Activated CD4-positive, alpha-beta T cell treated with anti-CD3 and anti-CD28 coated beads, Interleukin-2, amount 10 ng/mL, durations not matched to agents 24 days and 14 days (primary cell): ENCODE results near the gene TAF12. TPM values are rescaled to one million over a fixed set of nuclear protein-coding genes. Genes with fewer than 3 reads are reported as not detected.
"Not testable (repeated sequence)": the region's sequence is repeated elsewhere in the genome, so short reads cannot be mapped to it uniquely, and the experiment has no call there.

Experiments used
- DNase-seq: peaks from one replicate; pipeline ENCODE4 v3.0.0; 2022
- H3K27ac Mint-ChIP-seq: one replicate; pipeline ENCODE4 v1.8.0; 2022; ENCODE audit warnings: mild to moderate bottlenecking, mixed read lengths
- H3K27me3 Mint-ChIP-seq: one replicate; pipeline ENCODE4 v1.8.0; 2022; ENCODE audit warnings: mixed read lengths
- H3K36me3 Mint-ChIP-seq: one replicate; pipeline ENCODE4 v1.8.0; 2022; ENCODE audit warnings: low read depth, mild to moderate bottlenecking, mixed read lengths
- H3K4me1 Mint-ChIP-seq: one replicate; pipeline ENCODE4 v1.8.0; 2021; ENCODE audit warnings: mixed read lengths
- H3K4me3 Mint-ChIP-seq: one replicate; pipeline ENCODE4 v1.8.0; 2022; ENCODE audit warnings: mild to moderate bottlenecking, moderate library complexity, mixed read lengths
- H3K9me3 Mint-ChIP-seq: one replicate; pipeline ENCODE4 v1.8.0; 2021; ENCODE audit warnings: mixed read lengths
- intact Hi-C: fragments of 100-400 bp; cut with micrococcal nuclease; formaldehyde crosslinking; loops from one replicate; pipeline ENCODE4 v1.15.1; 2023
- total RNA-seq: library from RNA; stranded (reverse); gene quantifications from 2 replicates; pipeline ENCODE4 v1.2.3, GENCODE V29; 2022

The TAF12 gene
- total RNA-seq, 1 donor from 2014 or later = 31.7 TPM

DNA sequence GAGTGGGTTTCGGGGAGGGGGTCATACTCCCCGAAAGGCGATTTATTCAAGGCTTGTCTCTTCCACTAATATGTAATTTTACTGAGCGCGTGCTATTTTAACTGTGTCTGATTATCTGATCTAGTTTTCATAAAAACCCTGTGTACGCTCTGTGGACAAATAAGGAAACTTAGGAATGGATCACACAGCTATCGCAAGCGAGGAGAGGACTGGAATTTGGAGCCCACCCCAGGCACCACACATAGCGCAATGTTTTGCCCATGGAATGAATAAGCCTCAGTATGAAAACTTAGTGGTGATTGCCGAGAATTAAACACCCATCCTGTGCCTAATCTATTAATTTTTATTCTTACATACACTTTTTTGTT, 60.6 kb downstream of the TAF12 start:
- peak overlapping the region; percentile 94 for H3K4me3 Mint-ChIP-seq
- H3K27me3 Mint-ChIP-seq = no peaks in the 10 kb centered on the region
- peaks cover 41% of the 10 kb centered on the region for H3K36me3 Mint-ChIP-seq
- peak overlapping the region; percentile 97 for H3K27ac Mint-ChIP-seq
- H3K4me1 Mint-ChIP-seq = peaks cover 29% of the 10 kb centered on the region
- no peaks in the 10 kb centered on the region for H3K9me3 Mint-ChIP-seq
- intact Hi-C loops = loop anchor here (1.0 to 5.0 kb wide), 2 partner anchors 77 to 335 kb away; no protein-coding TSS in a partner anchor
- no peak for DNase-seq

DNA sequence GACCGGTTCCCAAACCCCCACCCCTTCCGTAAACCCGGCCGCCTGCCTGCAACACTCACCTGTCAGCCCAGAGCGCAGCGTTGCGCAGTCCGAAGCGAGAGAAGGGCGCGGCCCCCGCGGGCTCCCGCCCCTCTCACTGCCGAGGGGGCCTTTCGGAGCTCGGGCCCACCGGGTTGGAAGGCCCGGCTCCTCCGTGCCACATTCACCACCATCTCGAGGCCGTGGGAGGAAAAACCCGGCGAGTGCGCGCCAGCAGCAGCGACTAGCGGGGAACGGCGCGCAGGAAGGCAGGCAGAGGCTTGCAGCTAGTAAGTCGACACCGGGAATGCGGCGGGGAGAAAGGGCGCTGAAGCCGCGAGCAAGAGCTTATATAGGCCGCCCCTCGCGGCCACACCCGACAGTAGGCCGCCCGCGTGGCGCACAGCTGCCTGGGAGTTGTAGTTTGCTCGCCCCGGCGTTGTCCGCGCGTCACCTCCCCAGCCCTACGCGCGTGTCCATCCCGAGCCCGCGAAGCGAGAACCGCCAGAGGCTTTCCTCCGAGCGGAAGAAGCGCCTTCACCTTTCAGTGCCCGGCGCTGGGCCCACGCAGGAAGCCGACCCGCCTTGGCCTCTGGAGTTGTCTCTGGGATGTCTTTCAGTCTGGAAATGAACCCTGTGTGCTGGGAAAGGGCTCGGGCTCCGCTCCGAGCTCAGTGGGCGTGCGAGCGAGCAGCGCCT, 61.2 kb downstream of the TAF12 start:
- peak overlapping the region; percentile 97 for H3K27ac Mint-ChIP-seq
- peaks cover 47% of the 10 kb centered on the region for H3K36me3 Mint-ChIP-seq
- H3K4me1 Mint-ChIP-seq = peaks cover 29% of the 10 kb centered on the region
- H3K4me3 Mint-ChIP-seq = peak overlapping the region; percentile 94
- intact Hi-C loops = loop anchor here (1.0 to 5.0 kb wide), 6 partner anchors 28 to 334 kb away; partner anchors contain the start of genes TAF12, TRNAU1AP and YTHDF2
- H3K9me3 Mint-ChIP-seq = no peaks in the 10 kb centered on the region
- DNase-seq = peak; percentile 98
- H3K27me3 Mint-ChIP-seq = no peaks in the 10 kb centered on the region

DNA sequence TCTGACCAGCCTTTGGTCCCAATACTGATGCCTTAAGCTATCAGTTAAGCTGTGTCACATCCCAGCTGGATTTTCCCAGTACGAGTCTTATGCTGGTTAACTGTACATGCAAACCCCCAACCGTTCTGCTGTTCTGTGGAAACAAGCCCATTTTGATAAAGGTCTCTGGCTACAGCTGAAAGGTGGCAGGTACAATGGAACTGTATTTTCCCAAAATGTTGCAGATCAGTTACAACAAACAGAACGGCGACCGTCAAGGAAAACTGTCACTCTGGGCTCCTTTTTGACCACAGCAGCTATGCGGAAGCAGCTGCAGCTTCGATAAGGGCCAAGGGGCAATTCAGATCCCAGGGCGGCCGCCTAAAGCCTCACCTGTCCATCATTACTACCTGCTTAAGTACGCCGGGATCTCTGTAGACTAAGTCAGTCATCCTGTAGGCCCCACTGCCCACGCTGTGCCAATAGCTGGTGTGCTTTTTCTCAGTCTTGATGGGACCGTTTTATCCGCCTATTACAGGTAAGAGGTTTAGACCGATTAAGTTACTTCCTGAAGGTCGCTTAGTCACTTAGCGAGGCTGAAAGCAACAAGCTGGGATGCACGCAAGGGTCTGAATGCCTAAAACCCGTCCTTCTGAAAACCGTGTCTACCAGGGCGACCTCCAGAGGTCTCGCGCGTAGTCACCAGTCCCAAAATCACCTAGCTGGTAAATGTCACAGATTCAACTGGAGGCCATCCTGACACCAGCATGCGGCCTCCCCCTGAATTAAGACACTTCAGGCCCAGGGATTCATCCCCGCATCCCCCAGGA, 61.9 kb downstream of the TAF12 start:
- no peak for DNase-seq
- Mint-ChIP-seq H3K4me1 (peaks cover 29% of the 10 kb centered on the region), H3K4me3 (peak overlapping the region; percentile 94), H3K27me3 (no peaks in the 10 kb centered on the region), H3K9me3 (no peaks in the 10 kb centered on the region), H3K27ac (peak overlapping the region; percentile 97), H3K36me3 (peaks cover 49% of the 10 kb centered on the region)
- intact Hi-C loops = loop anchor here (1.0 to 5.0 kb wide), 5 partner anchors 28 to 334 kb away; partner anchors contain the start of genes TAF12, TRNAU1AP and YTHDF2

DNA sequence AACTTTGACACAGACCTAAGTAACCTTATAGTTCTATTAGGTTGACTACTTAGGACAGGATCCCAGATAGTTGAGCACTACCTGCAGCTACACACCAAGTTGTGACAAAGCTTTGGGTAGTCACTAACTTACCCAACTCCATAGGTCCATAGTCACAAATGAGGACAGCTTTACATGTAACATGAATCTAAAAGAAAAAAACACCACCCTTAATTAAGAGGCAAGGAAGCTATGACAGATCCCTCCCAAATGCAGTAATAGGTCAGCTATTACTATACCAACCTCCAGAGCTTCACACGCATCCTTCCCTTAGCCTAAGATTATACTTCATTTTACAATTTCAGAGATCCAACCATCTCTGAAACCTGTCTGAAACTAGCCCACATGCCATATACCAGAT, 63.5 kb downstream of the TAF12 start:
- peak overlapping the region; percentile 94 for H3K4me3 Mint-ChIP-seq
- H3K36me3 Mint-ChIP-seq = peaks cover 60% of the 10 kb centered on the region
- intact Hi-C loops = no loop called here
- no peaks in the 10 kb centered on the region for H3K27me3 Mint-ChIP-seq
- no peak for DNase-seq
- peaks cover 29% of the 10 kb centered on the region for H3K4me1 Mint-ChIP-seq
- no peaks in the 10 kb centered on the region for H3K9me3 Mint-ChIP-seq
- peak overlapping the region; percentile 97 for H3K27ac Mint-ChIP-seq

DNA sequence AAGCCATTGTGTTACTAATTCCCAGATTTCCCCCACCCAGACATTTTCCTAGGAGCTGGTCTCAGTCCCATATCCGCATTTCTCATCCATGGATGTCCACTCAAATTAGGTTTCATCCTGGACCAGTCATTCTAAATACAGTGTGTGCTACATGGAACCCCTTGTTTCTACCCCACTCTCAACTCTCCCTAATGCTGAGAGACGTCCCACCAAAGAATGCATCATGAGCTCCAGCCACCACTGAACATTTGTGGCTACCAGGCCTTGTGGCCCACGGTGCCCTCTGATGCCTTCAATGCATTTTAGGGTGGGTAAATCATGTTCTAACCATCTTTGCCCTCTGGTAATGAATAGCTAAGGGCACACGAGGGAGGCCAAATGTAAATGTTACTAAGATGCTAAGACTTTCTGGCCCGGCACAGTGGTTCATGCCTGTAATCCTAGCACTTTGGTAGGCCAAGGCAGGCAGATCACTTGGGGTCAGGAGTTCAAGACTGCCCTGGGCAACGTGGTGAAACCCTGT, 64.1 kb downstream of the TAF12 start:
- Mint-ChIP-seq H3K9me3 (no peaks in the 10 kb centered on the region), H3K36me3 (peaks cover 62% of the 10 kb centered on the region), H3K4me1 (peaks cover 29% of the 10 kb centered on the region), H3K27me3 (no peaks in the 10 kb centered on the region), H3K27ac (peak overlapping the region; percentile 62), H3K4me3 (peak overlapping the region; percentile 94)
- intact Hi-C loops = no loop called here
- DNase-seq = peak; percentile 58

DNA sequence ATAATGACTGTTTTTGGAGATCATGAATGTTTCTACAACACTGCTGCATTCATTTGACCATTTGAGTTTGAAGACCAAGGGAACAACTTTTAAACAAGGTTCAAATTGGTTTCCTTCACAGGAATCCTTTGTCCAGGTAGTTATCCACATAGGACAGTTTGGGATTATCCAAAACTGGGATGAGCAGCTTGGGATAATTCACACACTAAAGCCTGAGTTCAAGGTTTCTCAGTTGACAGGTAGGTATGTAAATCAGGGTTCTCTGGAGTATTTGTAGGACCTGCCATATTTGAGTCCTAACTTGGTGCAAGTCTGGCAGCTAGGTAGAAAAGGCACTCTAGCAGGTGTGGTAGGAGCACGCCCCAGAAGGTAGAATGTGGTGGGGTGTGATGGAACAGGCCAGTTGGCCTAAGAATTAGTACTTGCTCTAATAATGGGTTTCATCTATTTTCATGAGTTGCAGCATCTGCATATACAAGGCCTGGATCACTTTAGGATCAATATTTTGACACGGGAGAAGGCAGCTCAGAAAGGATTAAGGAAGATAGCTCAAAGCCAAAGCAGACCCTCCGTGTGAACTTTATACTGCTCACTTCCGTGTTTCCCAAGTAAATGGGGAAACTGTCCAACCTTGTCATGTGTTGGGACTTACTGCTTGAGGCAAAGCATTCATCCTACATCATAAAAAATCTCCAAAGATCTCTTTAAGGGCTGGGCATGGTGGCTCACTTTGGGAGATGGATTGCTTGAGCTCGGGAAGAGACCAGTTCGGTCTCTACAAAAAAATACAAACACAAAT, 64.9 kb downstream of the TAF12 start:
- H3K4me3 Mint-ChIP-seq = peak overlapping the region; percentile 49

DNA sequence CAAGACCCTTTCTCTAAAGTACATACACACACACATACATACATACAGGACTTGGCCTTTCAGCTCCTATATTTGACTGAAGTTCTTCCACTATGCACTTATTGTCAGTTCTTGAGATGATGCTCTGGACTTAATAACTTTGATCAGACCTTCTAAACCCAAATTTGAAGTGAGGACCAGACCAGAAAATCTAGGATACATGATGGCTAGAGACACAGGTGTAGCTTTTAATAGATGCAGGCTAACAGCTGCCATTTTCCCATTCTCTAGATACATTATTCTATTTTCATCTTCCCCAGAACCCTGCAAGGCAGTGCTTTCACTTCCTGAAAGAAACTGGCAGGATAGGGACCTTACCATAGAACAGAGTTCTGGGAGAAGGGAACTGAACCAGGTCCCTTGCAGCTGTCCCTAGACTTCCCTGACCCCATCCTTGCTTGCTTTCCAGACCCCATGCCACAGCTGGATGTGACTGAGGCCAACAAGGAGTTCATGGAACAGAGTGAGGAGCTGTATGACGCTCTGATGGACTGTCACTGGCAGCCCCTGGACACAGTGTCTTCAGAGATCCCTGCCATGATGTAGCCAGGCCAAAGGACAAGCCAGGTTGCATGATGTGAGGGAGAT, 65.7 kb downstream of the TAF12 start:
- Mint-ChIP-seq H3K36me3 (peaks cover 65% of the 10 kb centered on the region), H3K9me3 (no peaks in the 10 kb centered on the region), H3K4me3 (peak overlapping the region; percentile 49)

More for the DNA sequence above, 64.9 kb downstream of the TAF12 start:
- Mint-ChIP-seq H3K4me1 (peaks cover 27% of the 10 kb centered on the region), H3K9me3 (no peaks in the 10 kb centered on the region), H3K36me3 (peaks cover 65% of the 10 kb centered on the region), H3K27ac (peak overlapping the region; percentile 72), H3K27me3 (no peaks in the 10 kb centered on the region)
- DNase-seq = peak; percentile 58
- intact Hi-C loops = no loop called here

DNA sequence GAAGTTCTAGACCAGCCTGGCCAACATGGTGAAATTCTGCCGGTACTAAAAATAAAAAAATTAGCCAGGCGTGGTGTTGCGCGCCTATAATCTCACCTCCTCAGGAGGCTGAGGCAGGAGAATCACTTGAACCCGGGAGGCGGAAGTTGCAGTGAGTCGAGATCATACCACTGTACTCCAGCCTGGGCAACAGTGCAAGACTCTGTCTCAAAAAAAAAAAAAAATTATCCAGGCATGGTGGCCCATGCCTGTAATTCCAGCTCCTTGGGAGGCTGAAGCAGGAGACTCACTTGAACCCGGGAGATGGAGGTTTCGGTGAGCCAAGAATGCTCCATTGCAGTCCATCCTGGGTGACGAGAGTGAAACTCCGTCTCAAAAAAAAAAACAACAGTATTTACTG, 69.3 kb downstream of the TAF12 start:
- peaks cover 8% of the 10 kb centered on the region for H3K4me1 Mint-ChIP-seq

More for the DNA sequence above, 65.7 kb downstream of the TAF12 start:
- peak overlapping the region; percentile 72 for H3K27ac Mint-ChIP-seq
- peaks cover 22% of the 10 kb centered on the region for H3K4me1 Mint-ChIP-seq
- intact Hi-C loops = no loop called here
- H3K27me3 Mint-ChIP-seq = no peaks in the 10 kb centered on the region
- DNase-seq = peak; percentile 65

DNA sequence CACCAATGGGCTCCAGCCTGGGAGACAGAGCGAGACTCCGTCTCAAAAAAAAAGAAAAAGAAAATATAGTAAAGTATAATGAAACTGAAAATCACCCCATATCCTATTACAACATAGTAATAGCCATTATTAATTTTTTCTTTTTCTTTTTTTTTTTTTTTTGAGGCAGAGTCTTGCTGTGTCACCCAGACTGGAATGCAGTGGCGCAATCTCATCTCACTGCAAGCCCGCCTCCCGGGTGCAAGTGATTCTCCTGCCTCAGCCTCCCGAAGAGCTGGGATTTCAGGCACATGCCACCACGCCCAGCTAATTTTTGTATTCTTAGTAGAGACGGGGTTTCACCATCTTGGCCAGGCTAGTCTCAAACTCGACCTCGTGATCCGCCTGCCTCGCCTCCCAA, 70.0 kb downstream of the TAF12 start:
- DNase-seq, intact Hi-C loops, H3K9me3 Mint-ChIP-seq, H3K4me3 Mint-ChIP-seq, H3K4me1 Mint-ChIP-seq, H3K27me3 Mint-ChIP-seq, H3K27ac Mint-ChIP-seq: not testable (repeated sequence)
- H3K36me3 Mint-ChIP-seq = peaks cover 51% of the 10 kb centered on the region

More for the DNA sequence above, 69.3 kb downstream of the TAF12 start:
- intact Hi-C loops = no loop called here
- no peak for DNase-seq
- Mint-ChIP-seq H3K36me3 (peaks cover 52% of the 10 kb centered on the region), H3K27me3 (no peaks in the 10 kb centered on the region), H3K27ac (no peak overlapping the region), H3K4me3 (no peak overlapping the region), H3K9me3 (no peaks in the 10 kb centered on the region)

DNA sequence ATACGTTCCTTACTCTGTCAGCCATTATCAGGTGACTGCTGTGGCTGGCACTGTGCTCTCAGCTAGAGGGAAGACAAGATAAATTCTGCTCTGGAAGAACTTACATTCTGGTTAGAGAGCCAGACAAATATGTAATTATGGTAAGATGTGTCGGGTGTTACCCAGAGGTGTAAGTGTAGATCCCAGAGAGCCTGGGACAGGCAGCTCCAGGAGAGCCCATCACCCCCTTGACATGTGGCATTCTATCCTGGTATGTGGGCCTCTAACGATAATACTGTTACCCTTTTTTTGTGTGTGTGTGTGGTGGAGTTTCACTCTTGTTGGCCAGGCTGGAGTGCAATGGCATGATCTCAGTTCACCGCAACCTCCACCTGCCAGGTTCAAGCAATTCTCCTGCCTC, 71.0 kb downstream of the TAF12 start:
- Mint-ChIP-seq H3K27me3 (no peaks in the 10 kb centered on the region), H3K36me3 (peaks cover 47% of the 10 kb centered on the region), H3K27ac (no peak overlapping the region), H3K4me1 (no peaks in the 10 kb centered on the region), H3K9me3 (no peaks in the 10 kb centered on the region), H3K4me3 (no peak overlapping the region)
- DNase-seq = no peak
- intact Hi-C loops = no loop called here

DNA sequence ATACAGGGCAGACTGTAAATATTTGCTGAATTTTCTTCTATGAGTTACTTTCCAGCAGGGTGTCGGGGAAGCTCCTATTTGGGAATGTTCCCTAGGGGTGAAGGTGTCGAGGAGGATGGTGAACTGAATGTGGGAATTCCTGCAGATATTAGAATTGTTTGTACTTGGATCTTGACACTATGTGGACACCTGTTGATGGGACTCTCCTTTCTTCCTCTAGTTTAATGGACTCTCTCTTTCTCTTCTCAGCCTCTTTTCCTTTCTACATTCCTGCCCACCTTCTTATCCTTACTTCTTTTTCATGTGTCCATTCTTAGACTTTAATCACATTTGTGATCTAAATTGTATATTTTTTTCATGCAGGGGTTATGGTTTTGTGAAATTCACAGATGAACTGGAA, 75.9 kb downstream of the TAF12 start:
- Mint-ChIP-seq H3K4me1 (no peaks in the 10 kb centered on the region), H3K9me3 (no peaks in the 10 kb centered on the region), H3K27me3 (no peaks in the 10 kb centered on the region), H3K4me3 (no peak overlapping the region), H3K27ac (no peak overlapping the region), H3K36me3 (peaks cover 49% of the 10 kb centered on the region)
- DNase-seq = no peak
- intact Hi-C loops = no loop called here

DNA sequence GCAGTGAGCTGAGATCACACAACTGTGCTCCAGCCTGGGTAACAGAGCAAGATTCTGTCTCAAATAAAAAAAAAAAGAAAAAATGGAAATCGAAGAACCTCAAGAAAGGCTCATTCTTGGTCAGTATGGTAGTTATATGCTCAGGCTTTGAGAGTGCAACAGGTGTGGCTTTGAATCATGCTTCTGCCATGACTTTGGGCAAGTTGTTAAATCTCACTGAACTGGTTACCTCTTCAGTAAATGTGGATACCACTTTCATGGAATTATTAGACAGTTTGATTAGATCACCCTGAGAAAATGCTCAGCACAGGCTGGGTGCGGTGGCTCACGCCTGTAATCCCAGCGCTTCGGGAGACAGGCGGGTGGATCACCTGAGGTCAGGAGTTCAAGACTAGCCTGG, 77.1 kb downstream of the TAF12 start:
- Mint-ChIP-seq H3K4me1 (peaks cover 2% of the 10 kb centered on the region), H3K36me3 (peaks cover 48% of the 10 kb centered on the region), H3K4me3 (no peak overlapping the region), H3K9me3 (no peaks in the 10 kb centered on the region), H3K27me3 (no peaks in the 10 kb centered on the region), H3K27ac (no peak overlapping the region)
- no peak for DNase-seq
- intact Hi-C loops = no loop called here

DNA sequence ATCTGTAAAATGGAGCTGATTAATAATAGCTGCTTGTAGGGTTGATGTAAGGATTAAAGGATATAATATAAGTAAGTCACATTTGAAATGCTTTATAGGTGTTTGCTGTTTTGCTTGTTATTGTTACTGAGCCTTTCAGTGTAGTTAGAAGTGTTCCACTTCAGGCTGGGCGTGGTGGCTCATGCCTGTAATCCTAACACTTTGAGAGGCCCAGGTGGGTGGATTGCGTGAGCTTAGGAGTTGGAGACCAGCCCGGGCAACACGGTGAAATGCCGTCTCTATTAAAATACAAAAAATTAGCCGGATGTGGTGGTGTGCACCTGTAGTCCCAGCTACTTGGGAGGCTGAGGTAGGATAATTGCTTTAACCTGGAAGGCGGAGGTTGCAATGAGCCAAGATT, 77.8 kb downstream of the TAF12 start:
- Mint-ChIP-seq H3K27me3 (no peaks in the 10 kb centered on the region), H3K36me3 (peaks cover 48% of the 10 kb centered on the region), H3K4me3 (no peak overlapping the region), H3K9me3 (no peaks in the 10 kb centered on the region), H3K27ac (no peak overlapping the region), H3K4me1 (peaks cover 2% of the 10 kb centered on the region)
- no peak for DNase-seq
- intact Hi-C loops = no loop called here
